ENCODE measurements around the gene SUCO. TPM values are rescaled to one million over a fixed set of nuclear protein-coding genes. Genes with fewer than 3 reads are reported as not detected.

The SUCO gene
- total RNA-seq, 1 donor from 2014 or later = 38.3 TPM

DNA sequence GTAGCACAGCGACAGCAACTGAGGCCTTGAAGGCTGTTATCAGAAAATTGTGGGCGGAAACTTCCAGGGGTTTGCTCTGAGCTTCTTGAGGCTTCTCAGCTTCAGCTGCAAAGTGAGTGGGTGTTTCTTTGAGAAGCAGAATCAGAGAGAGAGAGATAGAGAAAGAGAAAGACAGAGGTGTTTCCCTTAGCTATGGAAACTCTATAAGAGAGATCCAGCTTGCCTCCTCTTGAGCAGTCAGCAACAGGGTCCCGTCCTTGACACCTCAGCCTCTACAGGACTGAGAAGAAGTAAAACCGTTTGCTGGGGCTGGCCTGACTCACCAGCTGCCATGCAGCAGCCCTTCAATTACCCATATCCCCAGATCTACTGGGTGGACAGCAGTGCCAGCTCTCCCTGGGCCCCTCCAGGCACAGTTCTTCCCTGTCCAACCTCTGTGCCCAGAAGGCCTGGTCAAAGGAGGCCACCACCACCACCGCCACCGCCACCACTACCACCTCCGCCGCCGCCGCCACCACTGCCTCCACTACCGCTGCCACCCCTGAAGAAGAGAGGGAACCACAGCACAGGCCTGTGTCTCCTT, 126.0 kb downstream of the SUCO start, which contains the start of gene FASLG:
Gene FASLG (plus strand): TSS at position 233 of the 583 bp plus-strand sequence. CDS start 99 bp downstream, at position 332.
- no peaks in the 10 kb centered on the region for H3K9me3 ChIP-seq
- peak within 1 kb of the TSS in 1 of 2 donors; percentile 6 for H3K4me3 ChIP-seq
- no peaks in the 10 kb centered on the region for H3K36me3 ChIP-seq
- no peaks in the 10 kb centered on the region for H3K27me3 ChIP-seq
- intact Hi-C loops (cut with DNase I) = no loop called here
- no peak within 1 kb of the TSS for H3K27ac ChIP-seq
- DNase-seq (ENCODE audit: extremely low spot score in 2 of 2) = no peak
- TF ChIP-seq, protein P1, sequence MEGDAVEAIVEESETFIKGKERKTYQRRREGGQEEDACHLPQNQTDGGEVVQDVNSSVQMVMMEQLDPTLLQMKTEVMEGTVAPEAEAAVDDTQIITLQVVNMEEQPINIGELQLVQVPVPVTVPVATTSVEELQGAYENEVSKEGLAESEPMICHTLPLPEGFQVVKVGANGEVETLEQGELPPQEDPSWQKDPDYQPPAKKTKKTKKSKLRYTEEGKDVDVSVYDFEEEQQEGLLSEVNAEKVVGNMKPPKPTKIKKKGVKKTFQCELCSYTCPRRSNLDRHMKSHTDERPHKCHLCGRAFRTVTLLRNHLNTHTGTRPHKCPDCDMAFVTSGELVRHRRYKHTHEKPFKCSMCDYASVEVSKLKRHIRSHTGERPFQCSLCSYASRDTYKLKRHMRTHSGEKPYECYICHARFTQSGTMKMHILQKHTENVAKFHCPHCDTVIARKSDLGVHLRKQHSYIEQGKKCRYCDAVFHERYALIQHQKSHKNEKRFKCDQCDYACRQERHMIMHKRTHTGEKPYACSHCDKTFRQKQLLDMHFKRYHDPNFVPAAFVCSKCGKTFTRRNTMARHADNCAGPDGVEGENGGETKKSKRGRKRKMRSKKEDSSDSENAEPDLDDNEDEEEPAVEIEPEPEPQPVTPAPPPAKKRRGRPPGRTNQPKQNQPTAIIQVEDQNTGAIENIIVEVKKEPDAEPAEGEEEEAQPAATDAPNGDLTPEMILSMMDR (IDR thresholded peaks at IDR 0.05) = no peak
- no peak for TF ChIP-seq POLR2AphosphoS5 (IDR thresholded peaks at IDR 0.05; ENCODE audit: insufficient read depth in 1 of 2, low read depth in 1 of 2)
- no peak for TF ChIP-seq POLR2A (IDR thresholded peaks at IDR 0.05)
- no peaks in the 10 kb centered on the region for H3K4me1 ChIP-seq

DNA sequence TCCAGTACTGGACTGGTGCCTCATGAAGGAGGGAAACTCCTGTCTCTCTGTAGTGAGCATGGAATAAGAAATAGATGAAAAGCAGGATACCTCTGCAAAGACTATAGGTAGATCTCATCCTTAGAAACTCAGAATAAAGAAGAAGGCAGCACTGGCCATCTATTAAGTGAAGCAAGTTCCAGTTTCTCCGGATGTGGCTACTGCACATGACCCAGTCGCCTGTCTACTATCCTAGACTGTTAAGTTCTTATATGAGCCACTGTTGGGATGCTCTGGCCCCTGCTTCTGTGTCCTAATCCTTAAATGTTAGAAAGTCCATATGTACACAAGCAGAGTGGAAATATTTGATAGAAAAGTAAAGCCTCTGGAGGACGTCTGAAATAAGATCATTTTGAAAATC, 128.2 kb downstream of the SUCO start:
- no peak for DNase-seq (ENCODE audit: extremely low spot score in 2 of 2)
- Histone ChIP-seq H3K27ac (no peak overlapping the region), H3K4me3 (no peak overlapping the region)

More for the DNA sequence above, 128.2 kb downstream of the SUCO start:
- H3K36me3 ChIP-seq = no peaks in the 10 kb centered on the region
- intact Hi-C loops (cut with DNase I) = no loop called here
- no peaks in the 10 kb centered on the region for H3K27me3 ChIP-seq
- H3K4me1 ChIP-seq = no peaks in the 10 kb centered on the region
- H3K9me3 ChIP-seq = no peaks in the 10 kb centered on the region
- TF ChIP-seq, protein P1 (IDR thresholded peaks at IDR 0.05) = no peak
- no peak for TF ChIP-seq POLR2A (IDR thresholded peaks at IDR 0.05)
- TF ChIP-seq POLR2AphosphoS5 (IDR thresholded peaks at IDR 0.05; ENCODE audit: insufficient read depth in 1 of 2, low read depth in 1 of 2) = no peak

Small RNA genes lying within 50 kb of the gene (small RNA-seq; reads per million reads assigned to genes)
- not detected for gene RNU6-693P

Other genes with a start within 250 kb of the SUCO start
- gene C1orf105, start 112.5 kb upstream of the SUCO start, total RNA-seq = not detected
- 14.5 TPM for gene PIGC, start 89.1 kb upstream of the SUCO start, total RNA-seq
- not detected for gene FASLG, start 126.0 kb downstream of the SUCO start, total RNA-seq

Measured in vagina (tissue), 2 donors.